Duodenal mucosa (tissue), 2 donors: ENCODE results near the gene DNAJC1.
A peak's percentile ranks its signal among the peaks of the same experiment; 100 is the strongest.
"Not testable (repeated sequence)": the region's sequence is repeated elsewhere in the genome, so short reads cannot be mapped to it uniquely, and the experiment has no call there.

Experiments used
- H3K27ac ChIP-seq: one replicate; pipeline ENCODE4 v1.7.0; 2013; ENCODE audit warnings: low read depth, low read length
- H3K27me3 ChIP-seq, 2 donors: one replicate each; pipeline ENCODE4 v1.7.0; 2013; ENCODE audit warnings: low read length in 2 of 2, control low read depth in 1 of 2; ENCODE audit not compliant: insufficient read depth in 2 of 2, control insufficient read depth in 1 of 2
- H3K36me3 ChIP-seq, 2 donors: one replicate each; pipeline ENCODE4 v1.7.0; 2013; ENCODE audit warnings: low read length in 2 of 2, control low read depth in 1 of 2; ENCODE audit not compliant: insufficient read depth in 2 of 2, control insufficient read depth in 1 of 2
- H3K4me1 ChIP-seq, 2 donors: one replicate each; pipeline ENCODE4 v1.7.0; 2013; ENCODE audit warnings: low read length in 2 of 2, control low read depth in 1 of 2; ENCODE audit not compliant: insufficient read depth in 2 of 2, control insufficient read depth in 1 of 2
- H3K4me3 ChIP-seq, 2 donors: one replicate each; pipeline ENCODE4 v1.7.0; 2013; ENCODE audit warnings: low read length in 2 of 2, low read depth in 1 of 2
- H3K9ac ChIP-seq, 2 donors: one replicate each; pipeline ENCODE4 v1.7.0; 2013; ENCODE audit warnings: low read length in 2 of 2, low read depth in 1 of 2
- H3K9me3 ChIP-seq, 2 donors: one replicate each; pipeline ENCODE4 v1.7.0; 2013; ENCODE audit warnings: low read length in 2 of 2, control low read depth in 1 of 2; ENCODE audit not compliant: control insufficient read depth in 1 of 2

The DNAJC1 gene, protein sequence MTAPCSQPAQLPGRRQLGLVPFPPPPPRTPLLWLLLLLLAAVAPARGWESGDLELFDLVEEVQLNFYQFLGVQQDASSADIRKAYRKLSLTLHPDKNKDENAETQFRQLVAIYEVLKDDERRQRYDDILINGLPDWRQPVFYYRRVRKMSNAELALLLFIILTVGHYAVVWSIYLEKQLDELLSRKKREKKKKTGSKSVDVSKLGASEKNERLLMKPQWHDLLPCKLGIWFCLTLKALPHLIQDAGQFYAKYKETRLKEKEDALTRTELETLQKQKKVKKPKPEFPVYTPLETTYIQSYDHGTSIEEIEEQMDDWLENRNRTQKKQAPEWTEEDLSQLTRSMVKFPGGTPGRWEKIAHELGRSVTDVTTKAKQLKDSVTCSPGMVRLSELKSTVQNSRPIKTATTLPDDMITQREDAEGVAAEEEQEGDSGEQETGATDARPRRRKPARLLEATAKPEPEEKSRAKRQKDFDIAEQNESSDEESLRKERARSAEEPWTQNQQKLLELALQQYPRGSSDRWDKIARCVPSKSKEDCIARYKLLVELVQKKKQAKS

GRCh38 chr10:22003177-22003963, at the start of gene DNAJC1:
Gene DNAJC1, minus strand, starts transcription at chr10:22003730. Its CDS starts 296 bp downstream, at chr10:22003434.
- Histone ChIP-seq H3K4me1 (peaks cover 6 to 14% of the 10 kb centered on the region in 2 donors), H3K27me3 (no peaks in the 10 kb centered on the region), H3K9me3 (no peaks in the 10 kb centered on the region), H3K4me3 (peak within 1 kb of the TSS; percentile 94 to 95), H3K36me3 (no peaks in the 10 kb centered on the region), H3K9ac (peak within 1 kb of the TSS; percentile 88 to 91), H3K27ac (peak within 1 kb of the TSS; percentile 95)

- Histone ChIP-seq H3K9ac (no peak overlapping the region), H3K27ac (no peak overlapping the region), H3K27me3 (no peaks in the 10 kb centered on the region), H3K9me3 (no peaks in the 10 kb centered on the region), H3K4me3 (no peak overlapping the region), H3K36me3 (no peaks in the 10 kb centered on the region), H3K4me1 (no peaks in the 10 kb centered on the region)
Measured at GRCh38 chr10:22053048-22053447, 49.5 kb upstream of the DNAJC1 start.

- Histone ChIP-seq H3K27me3 (no peaks in the 10 kb centered on the region), H3K27ac (no peak overlapping the region), H3K4me1 (no peaks in the 10 kb centered on the region), H3K9me3 (no peaks in the 10 kb centered on the region), H3K9ac (no peak overlapping the region), H3K4me3 (no peak overlapping the region), H3K36me3 (no peaks in the 10 kb centered on the region)
Measured at GRCh38 chr10:22049635-22050034, 46.1 kb upstream of the DNAJC1 start.

DNA sequence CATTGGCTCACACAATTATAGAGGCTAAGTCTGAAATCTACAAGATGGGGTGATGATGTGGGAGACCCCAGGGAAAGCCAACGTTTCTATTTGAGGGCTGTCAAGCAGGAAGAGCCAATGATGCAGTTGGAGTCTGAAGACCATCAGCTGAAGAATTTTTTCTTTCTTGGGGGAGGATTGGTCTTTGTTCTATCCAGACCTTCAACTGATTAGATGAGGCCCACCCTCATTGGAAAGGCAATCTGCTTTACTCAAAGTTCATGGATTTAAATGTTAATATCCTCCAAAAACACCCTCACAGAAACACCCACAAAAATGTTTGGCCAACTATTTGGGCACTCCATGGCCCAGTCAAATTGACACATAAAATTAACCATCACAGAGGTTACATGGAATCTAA, 44.3 kb upstream of the DNAJC1 start:
- Histone ChIP-seq H3K4me3 (no peak overlapping the region), H3K9ac (no peak overlapping the region), H3K27me3 (no peaks in the 10 kb centered on the region), H3K4me1 (no peaks in the 10 kb centered on the region), H3K9me3 (no peaks in the 10 kb centered on the region), H3K27ac (no peak overlapping the region), H3K36me3 (no peaks in the 10 kb centered on the region)

GRCh38 chr10:22043327-22043633, 39.8 kb upstream of the DNAJC1 start:
- no peak overlapping the region for H3K4me3 ChIP-seq
- no peaks in the 10 kb centered on the region for H3K4me1 ChIP-seq
- H3K9me3 ChIP-seq: no peaks in the 10 kb centered on the region
- H3K27me3 ChIP-seq: peaks cover 0 to 3% of the 10 kb centered on the region in 2 donors
- H3K36me3 ChIP-seq: no peaks in the 10 kb centered on the region
- H3K27ac ChIP-seq: no peak overlapping the region
- no peak overlapping the region for H3K9ac ChIP-seq

DNA sequence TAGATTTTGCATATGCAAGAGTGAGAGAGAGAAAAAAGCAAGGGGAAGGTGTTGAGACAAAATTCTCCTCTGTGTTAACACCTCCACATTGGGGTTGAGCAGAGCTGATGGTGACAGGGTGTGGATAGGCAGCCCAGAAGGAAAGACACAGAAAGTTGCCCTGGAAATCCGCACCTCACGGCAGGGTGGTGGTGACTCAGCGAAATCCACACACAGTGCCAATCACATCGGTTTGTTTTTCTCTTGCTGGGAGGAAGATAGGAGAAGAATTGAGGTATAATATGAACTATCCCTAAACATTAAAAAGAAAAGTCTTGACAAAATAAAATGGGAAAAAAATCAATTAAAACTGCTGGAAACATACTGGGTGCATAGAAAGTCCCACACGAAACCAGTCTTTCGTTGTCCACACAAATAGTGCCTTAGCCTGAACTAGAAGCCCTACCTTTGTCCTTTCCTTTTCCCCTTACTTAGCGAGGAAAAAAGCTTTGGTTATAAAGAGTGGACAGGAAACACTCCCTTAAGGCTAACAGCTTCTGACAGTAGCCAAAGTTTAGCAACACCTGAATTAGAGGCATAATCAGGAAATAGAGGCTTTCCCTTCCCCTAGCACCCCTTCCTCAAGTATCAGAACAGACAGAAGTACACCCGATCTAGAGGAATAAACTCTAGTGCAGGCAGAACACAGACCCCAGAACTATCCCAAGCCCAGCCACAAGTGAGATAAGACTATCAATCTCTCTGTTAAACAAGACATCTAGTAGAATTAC, 39.2 kb upstream of the DNAJC1 start:
- Histone ChIP-seq H3K4me1 (no peaks in the 10 kb centered on the region), H3K9ac (no peak overlapping the region), H3K4me3 (no peak overlapping the region), H3K27ac (no peak overlapping the region), H3K36me3 (no peaks in the 10 kb centered on the region), H3K27me3 (peaks cover 0 to 3% of the 10 kb centered on the region in 2 donors), H3K9me3 (no peaks in the 10 kb centered on the region)

DNA sequence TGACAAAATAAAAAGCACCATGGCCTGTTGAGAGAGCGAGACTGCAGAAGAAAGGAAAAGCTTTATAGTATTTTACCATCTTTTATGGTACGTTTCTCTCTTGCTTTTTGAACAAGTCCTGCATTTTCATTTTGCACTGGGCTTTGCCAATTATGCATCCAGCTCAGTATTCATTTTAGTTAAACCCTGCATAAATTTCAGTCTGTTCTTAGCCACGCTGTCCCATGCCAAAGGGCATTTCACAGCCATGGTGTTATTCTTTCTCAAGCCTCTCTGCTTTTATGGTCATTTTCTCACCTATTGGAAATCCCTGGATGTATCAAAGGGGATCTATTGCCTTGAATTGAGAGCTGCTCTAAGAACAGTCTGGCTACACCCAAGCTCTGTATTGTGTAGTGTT, 30.8 kb upstream of the DNAJC1 start:
- no peak overlapping the region for H3K4me3 ChIP-seq
- no peak overlapping the region for H3K9ac ChIP-seq
- H3K9me3 ChIP-seq: no peaks in the 10 kb centered on the region
- peaks cover 0 to 4% of the 10 kb centered on the region in 2 donors for H3K4me1 ChIP-seq
- H3K36me3 ChIP-seq: no peaks in the 10 kb centered on the region
- H3K27ac ChIP-seq: no peak overlapping the region
- H3K27me3 ChIP-seq: no peaks in the 10 kb centered on the region

DNA sequence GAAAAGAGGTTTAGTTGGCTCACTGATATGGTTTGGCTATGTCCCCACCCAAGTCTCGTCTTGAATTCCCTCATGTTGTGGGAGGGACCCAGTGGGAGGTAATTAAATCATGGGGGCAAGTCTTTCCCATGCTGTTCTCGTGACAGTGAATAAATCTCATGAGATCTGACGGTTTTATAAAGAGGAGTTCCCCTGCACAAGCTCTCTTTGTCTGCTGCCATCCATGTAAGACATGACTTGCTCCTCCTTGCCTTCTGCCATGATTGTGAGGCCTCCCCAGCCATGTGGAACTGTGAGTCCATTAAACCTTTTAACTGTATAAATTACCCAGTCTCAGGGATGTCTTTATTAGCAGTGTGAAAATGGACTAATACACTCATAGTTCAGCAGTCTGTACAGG, 28.7 kb upstream of the DNAJC1 start:
- H3K27me3 ChIP-seq: not testable (repeated sequence)

DNA sequence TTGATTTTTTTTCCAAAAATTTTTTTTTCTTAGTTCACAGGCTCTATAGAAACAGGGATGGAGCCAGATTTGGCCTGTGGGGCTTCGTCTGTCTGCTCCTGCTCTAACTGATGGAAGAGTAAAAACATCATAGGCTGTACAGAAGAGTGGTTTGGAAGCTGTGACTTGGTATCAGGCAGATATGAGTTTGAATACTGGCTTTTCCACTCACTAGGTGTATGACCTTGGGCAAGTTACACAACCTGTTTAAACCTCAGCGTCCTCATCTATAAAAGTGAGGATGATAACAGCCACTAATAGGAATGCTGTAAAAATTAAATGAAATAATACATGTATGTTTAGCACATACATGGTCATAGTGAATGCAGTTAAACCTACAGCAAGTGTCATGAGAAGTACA, 26.9 kb upstream of the DNAJC1 start:
- Histone ChIP-seq H3K36me3 (no peaks in the 10 kb centered on the region), H3K27ac (no peak overlapping the region), H3K4me1 (peaks cover 0 to 4% of the 10 kb centered on the region in 2 donors), H3K27me3 (no peaks in the 10 kb centered on the region), H3K9ac (no peak overlapping the region), H3K9me3 (no peaks in the 10 kb centered on the region), H3K4me3 (no peak overlapping the region)

More for the DNA sequence above, 28.7 kb upstream of the DNAJC1 start:
- not testable (repeated sequence) for H3K27ac ChIP-seq, H3K9ac ChIP-seq, H3K36me3 ChIP-seq, H3K9me3 ChIP-seq, H3K4me3 ChIP-seq, H3K4me1 ChIP-seq
